HG03520 (cell line): ENCODE data around the gene BMERB1.
"Not testable (repeated sequence)": the region's sequence is repeated elsewhere in the genome, so short reads cannot be mapped to it uniquely, and the experiment has no call there.

Source experiments
- ATAC-seq: cut with Tn5 transposase; IDR thresholded peaks from one replicate; pipeline ENCODE4 v1.9.1; 2021; ENCODE audit warnings: mild to moderate bottlenecking, moderate library complexity; ENCODE audit not compliant: unreplicated experiment

The BMERB1 gene

DNA sequence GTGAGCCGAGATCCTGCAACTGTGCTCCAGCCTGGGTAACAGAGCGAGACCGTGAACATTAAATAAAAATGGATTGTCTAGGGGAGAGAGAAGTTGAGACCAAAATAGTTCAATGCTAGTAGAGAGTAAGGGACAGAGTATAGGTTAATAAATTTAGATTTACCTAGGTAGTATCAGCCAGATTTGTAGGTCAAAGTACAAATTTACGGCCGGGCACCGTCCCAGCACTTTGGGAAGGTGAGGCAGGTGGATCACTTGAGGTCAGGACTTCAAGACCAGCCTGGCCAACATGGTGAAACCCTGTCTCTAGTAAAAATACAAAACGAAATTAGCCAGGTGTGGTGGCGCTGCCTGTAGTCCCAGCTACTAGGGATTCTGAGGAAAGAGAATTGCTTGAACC lies 12.2 kb upstream of the BMERB1 start:
- ATAC-seq = no peak

GRCh38 chr16:15425861-15426260 lies 8.5 kb upstream of the BMERB1 start:
- ATAC-seq = no peak

GRCh38 chr16:15426796-15427195 lies 7.6 kb upstream of the BMERB1 start:
- ATAC-seq = no peak

- ATAC-seq = no peak
Observed at GRCh38 chr16:15427648-15428239, 6.6 kb upstream of the BMERB1 start.

GRCh38 chr16:15430884-15431283 lies 3.5 kb upstream of the BMERB1 start:
- ATAC-seq = not testable (repeated sequence)

GRCh38 chr16:15434079-15434424 lies 336 bp upstream of the BMERB1 start:
- ATAC-seq = no peak

- no peak for ATAC-seq
Observed at GRCh38 chr16:15435216-15435864, 952 bp downstream of the BMERB1 start.

- ATAC-seq = no peak
Observed at GRCh38 chr16:15439102-15439501, 4.7 kb downstream of the BMERB1 start.

DNA sequence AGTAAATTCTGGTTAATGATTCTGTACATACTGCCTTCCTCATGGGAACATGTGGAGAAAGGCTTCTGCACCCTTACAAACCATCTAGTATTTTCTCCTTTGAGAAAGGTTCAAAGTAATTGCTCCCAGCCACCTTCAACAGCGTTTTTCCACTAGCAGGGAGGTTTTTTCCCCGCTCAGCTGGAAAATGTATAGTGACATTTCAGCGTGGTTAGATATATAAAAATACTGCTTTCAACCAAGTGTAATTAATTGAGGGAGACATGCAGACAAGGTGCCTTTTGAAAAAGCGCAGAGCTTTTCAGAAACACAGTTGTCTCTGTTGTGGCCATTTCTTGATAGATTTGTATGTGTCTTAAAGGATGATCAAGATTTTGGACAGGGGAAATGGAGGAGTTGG lies 5.1 kb downstream of the BMERB1 start:
- no peak for ATAC-seq

GRCh38 chr16:15440852-15441251 lies 6.5 kb downstream of the BMERB1 start:
- no peak for ATAC-seq

DNA sequence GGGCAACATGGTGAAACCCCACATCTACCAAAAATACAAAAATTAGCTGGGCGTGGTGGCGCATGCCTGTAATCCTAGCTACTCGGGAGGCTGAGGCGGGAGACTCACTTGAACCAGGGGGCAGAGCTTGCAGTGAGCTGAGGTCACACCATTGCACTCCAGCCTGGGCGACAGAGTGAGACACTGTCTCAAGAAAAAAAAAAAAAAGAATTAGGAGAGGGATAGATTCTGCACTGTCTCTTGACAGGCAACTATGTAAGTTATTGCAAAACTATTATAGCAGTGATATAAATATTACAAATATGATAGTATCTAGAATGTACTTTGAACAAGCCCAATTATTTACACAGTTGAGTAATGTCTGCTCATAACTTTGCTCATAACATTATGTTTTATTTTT lies 7.8 kb downstream of the BMERB1 start:
- not testable (repeated sequence) for ATAC-seq

GRCh38 chr16:15443753-15444152 lies 9.4 kb downstream of the BMERB1 start:
- no peak for ATAC-seq

GRCh38 chr16:15444264-15444663 lies 9.9 kb downstream of the BMERB1 start:
- ATAC-seq = no peak

DNA sequence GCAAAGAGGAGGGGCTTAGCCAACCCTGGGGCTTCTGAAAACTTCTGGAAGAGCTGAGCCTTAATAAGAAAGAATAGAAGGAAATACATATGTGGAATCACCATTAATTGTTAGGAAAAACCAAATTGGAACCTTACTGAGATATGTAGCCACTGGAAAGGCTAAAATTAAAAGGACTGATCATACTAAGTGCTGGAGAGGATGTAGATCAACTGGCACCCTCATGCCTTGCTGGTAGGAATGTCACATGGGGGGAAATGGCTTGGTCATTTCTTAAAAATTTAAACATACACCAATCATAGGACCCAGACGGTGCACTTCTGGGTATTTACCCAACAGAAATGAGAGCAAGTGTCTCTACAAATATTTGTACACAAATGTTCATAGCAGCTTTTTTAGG lies 11.1 kb downstream of the BMERB1 start:
- no peak for ATAC-seq

GRCh38 chr16:15446901-15447300 lies 12.5 kb downstream of the BMERB1 start:
- no peak for ATAC-seq

DNA sequence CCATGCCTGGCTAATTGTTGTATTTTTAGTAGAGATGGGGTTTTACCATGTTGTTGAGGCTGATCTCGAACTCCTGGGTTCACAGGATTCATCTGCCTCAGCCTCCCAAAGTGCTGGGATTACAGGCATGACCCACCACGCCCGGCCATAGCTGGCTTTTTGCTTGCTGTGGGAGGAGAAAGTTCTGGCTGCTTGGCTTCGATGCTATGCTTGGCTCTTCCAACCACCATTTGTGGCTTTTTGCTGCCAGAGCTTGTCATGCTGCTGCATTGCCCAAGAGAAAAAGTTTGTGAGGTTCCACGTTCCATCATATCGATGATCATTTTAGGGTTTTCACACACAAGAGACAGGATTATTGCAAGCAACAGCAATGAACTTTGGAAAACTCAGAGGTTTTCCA lies 16.2 kb downstream of the BMERB1 start:
- ATAC-seq = no peak

GRCh38 chr16:15451098-15451731 lies 16.8 kb downstream of the BMERB1 start:
- ATAC-seq = no peak

DNA sequence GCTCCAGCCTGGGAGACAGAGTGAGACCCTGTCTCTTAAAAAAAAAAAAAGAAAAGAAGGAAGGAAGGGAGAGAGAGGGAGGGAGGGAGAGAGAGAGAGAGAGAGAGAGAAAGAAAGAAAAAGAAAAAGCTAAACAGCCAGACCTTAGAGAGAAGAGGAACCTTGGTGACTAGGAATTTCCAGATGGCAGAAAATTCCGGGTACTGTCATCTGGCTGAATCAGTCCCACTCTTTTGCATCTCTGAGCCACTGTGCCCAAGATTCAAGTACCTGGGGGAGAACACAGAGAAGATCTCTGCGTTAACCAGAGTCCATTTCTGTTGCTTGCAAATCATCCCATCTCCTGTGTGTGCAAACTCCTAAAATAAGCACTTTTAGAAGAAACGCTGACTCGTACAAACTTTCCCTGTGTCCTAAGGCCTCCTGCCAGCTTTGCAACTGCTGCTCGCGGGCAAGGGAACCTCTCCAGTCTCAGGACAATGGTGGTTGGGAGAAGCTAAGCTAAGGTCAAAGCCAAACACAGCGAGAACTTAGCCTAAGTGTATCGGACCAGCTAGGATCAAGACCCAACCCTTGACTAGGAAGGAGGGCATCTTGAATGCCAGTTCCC lies 18.0 kb downstream of the BMERB1 start:
- ATAC-seq = no peak

DNA sequence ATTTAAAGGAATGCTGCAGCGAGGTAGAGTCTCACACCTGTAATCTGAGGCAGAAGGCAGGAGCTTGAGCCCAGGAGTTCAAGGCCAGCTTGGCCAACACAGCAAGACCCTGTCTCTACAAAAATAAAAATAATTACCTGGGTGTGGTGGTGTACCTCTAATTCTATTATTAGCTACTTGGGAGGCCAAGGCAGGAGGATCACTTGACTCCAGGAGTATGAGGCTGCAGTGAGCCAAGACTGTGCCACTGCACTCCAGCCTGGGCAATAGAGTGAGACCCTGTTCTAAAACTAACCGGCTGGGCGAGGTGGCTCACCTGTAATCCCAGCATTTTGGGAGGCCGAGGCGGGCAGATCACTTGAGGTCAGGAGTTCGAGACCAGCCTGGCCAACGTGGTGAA lies 18.9 kb downstream of the BMERB1 start:
- not testable (repeated sequence) for ATAC-seq

DNA sequence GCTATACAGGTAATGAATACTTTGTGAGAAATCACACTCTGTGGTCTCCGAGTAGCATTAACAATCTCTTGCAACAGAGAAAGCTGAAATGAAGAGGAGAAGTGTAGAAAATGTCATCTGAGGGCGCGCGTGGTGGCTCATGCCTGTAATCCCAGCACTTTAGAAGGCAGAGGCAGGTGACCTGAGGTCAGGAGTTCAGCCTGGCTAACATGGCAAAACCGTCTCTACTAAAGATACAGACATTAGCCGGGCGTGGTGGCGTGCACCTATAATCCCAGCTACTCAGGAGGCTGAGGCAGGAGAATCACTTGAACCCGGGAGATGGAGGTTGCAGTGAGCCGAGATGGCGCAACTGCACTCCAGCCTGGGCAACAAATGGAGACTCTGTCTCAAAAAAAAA lies 20.5 kb downstream of the BMERB1 start:
- not testable (repeated sequence) for ATAC-seq

- ATAC-seq = no peak
Observed at GRCh38 chr16:15457400-15457799, 23.0 kb downstream of the BMERB1 start.

DNA sequence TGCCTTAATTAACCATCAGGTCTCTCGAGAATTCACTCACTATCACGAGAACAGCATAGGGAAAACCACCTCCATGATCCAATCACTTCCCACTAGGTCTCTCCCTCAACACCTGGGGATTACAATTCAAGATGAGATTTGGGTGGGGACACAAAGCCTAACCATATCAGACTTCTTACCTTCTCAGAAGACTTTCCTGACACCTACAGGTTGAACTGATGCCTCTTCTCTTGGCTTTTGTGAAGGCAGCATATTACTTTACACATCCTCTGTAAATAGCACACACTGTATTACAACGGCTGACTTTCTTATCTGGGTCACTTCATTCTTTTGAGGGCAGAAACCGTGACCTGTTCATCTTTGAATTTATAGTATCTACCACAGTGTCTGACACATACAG lies 23.6 kb downstream of the BMERB1 start:
- ATAC-seq = no peak
